Neuronal stem cell (in vitro differentiated cells): ENCODE measurements around the gene RBMS3.

Experiments used
- DNase-seq: peaks from one replicate; pipeline ENCODE4 v3.0.0-alpha.2; 2013; ENCODE audit warnings: low spot score
- H2AFZ ChIP-seq: one replicate; pipeline ENCODE4 v1.6.1; 2013; ENCODE audit warnings: mild to moderate bottlenecking, low read length, inconsistent platforms
- H2AK5ac ChIP-seq: 2 replicates; pipeline ENCODE4 v1.6.1; 2013; ENCODE audit warnings: low read depth, mild to moderate bottlenecking, inconsistent platforms, low read length, moderate library complexity, mixed read lengths
- H2BK120ac ChIP-seq: 2 replicates; pipeline ENCODE4 v1.6.1; 2013; ENCODE audit warnings: low read depth, mild to moderate bottlenecking, inconsistent platforms, low read length, moderate library complexity, mixed read lengths
- H2BK12ac ChIP-seq: one replicate; pipeline ENCODE4 v1.6.1; 2013; ENCODE audit warnings: low read length, inconsistent platforms
- H2BK15ac ChIP-seq: 2 replicates; pipeline ENCODE4 v1.6.1; 2013; ENCODE audit warnings: mild to moderate bottlenecking, low read length, inconsistent platforms, mixed read lengths
- H2BK5ac ChIP-seq: one replicate; pipeline ENCODE4 v1.6.1; 2013; ENCODE audit warnings: inconsistent platforms, mild to moderate bottlenecking, low read length, moderate library complexity
- H3K14ac ChIP-seq: one replicate; pipeline ENCODE4 v1.6.1; 2013; ENCODE audit warnings: low read length, inconsistent platforms
- H3K18ac ChIP-seq: 2 replicates; pipeline ENCODE4 v1.6.1; 2013; ENCODE audit warnings: low read length, inconsistent platforms
- H3K23ac ChIP-seq: 2 replicates; pipeline ENCODE4 v1.6.1; 2013; ENCODE audit warnings: low read depth, mild to moderate bottlenecking, mixed read lengths, low read length, inconsistent platforms; ENCODE audit not compliant: poor library complexity
- H3K27ac ChIP-seq: replicated peaks from 3 replicates; pipeline ENCODE4 v1.5.1; 2013; ENCODE audit warnings: low read length, inconsistent platforms
- H3K27me3 ChIP-seq, 3 experiments: 2 replicates each; pipeline ENCODE4 v1.6.1; 2013; ENCODE audit warnings: low read length in 3 of 3, mild to moderate bottlenecking in 2 of 3, inconsistent platforms in 1 of 3, low read depth in 1 of 3, mixed read lengths in 1 of 3, moderate library complexity in 1 of 3; ENCODE audit not compliant: control insufficient read depth in 3 of 3, insufficient read depth in 3 of 3
- H3K36me3 ChIP-seq, 2 donors: replicated peaks in 1 of 2; 2 replicates each; pipeline ENCODE4 v1.6.1; 2013; ENCODE audit warnings: low read length in 2 of 2; ENCODE audit not compliant: control insufficient read depth in 2 of 2, insufficient read depth in 2 of 2
- H3K4ac ChIP-seq: 2 replicates; pipeline ENCODE4 v1.6.1; 2013; ENCODE audit warnings: inconsistent platforms, mild to moderate bottlenecking, low read length, moderate library complexity
- H3K4me1 ChIP-seq, 2 donors: 1 replicate in 1 of 2; 2 replicates in 1 of 2; pipeline ENCODE4 v1.6.1; 2013; ENCODE audit warnings: low read length in 2 of 2, low read depth in 1 of 2; ENCODE audit not compliant: control insufficient read depth in 2 of 2, insufficient read depth in 1 of 2
- H3K4me2 ChIP-seq: one replicate; pipeline ENCODE4 v1.6.1; 2013; ENCODE audit warnings: mild to moderate bottlenecking, low read length, inconsistent platforms; ENCODE audit not compliant: insufficient read depth, poor library complexity, severe bottlenecking
- H3K4me3 ChIP-seq, 2 donors: 2 replicates each; pipeline ENCODE4 v1.5.1; 2013; ENCODE audit warnings: low read length in 2 of 2, mild to moderate bottlenecking in 2 of 2, inconsistent platforms in 1 of 2, moderate library complexity in 1 of 2
- H3K79me1 ChIP-seq: one replicate; pipeline ENCODE4 v1.6.1; 2013; ENCODE audit warnings: low read depth, mild to moderate bottlenecking, inconsistent platforms, low read length, moderate library complexity
- H3K9ac ChIP-seq: one replicate; pipeline ENCODE4 v1.6.1; 2013; ENCODE audit warnings: mild to moderate bottlenecking, low read depth, low read length, inconsistent platforms; ENCODE audit not compliant: poor library complexity
- H3K9me3 ChIP-seq, 2 donors: replicated peaks in 1 of 2; 2 replicates each; pipeline versions ENCODE3 to v1.6.1; 2013; ENCODE audit warnings: low read length in 2 of 2, mild to moderate bottlenecking in 2 of 2, inconsistent platforms in 1 of 2, low read depth in 1 of 2, mixed read lengths in 1 of 2, moderate library complexity in 1 of 2; ENCODE audit not compliant: control insufficient read depth in 2 of 2, insufficient read depth in 1 of 2
- H4K8ac ChIP-seq: one replicate; pipeline ENCODE4 v1.6.1; 2013; ENCODE audit warnings: low read depth, mild to moderate bottlenecking, inconsistent platforms, low read length, moderate library complexity
- H4K91ac ChIP-seq: one replicate; pipeline ENCODE4 v1.6.1; 2013; ENCODE audit warnings: low read length, low read depth, mild to moderate bottlenecking, inconsistent platforms; ENCODE audit not compliant: poor library complexity
- WGBS, 2 donors: extraction: QIAGEN DNeasy Blood & Tissue Kit; methylation state at CpG; one replicate each; pipeline ENCODE4 v1.1.7; 2013; ENCODE audit warnings: missing lambda C conversion rate in 2 of 2, mixed read lengths in 1 of 2; ENCODE audit not compliant: insufficient read length in 2 of 2, insufficient replicate concordance in 1 of 2; ENCODE audit errors: extremely low coverage in 2 of 2; 5-methylcytosine and 5-hydroxymethylcytosine counted together

The RBMS3 gene

DNA sequence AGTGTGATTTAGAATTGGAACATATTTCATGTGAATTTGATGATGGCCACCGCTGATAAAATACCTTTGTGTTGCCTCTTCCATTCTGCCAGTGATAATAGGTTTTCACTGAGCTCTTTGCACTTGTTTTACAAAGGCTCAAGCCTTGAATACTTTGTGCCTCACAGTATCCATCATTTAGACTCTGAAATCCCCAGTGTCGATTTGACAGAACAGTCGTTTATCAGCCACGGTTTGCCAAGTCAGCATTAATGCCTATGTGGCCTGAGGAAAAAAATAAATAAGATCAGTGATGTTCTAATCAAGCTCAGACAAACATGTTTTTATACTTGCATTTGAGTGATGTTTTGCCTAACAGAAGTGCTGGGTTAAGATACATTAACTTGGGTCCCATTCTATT lies 399.1 kb downstream of the RBMS3 start:
- Histone ChIP-seq H2BK5ac (no peak overlapping the region), H3K4me2 (no peak overlapping the region), H3K4me3 (no peak overlapping the region), H3K36me3 (no peaks in the 10 kb centered on the region), H3K79me1 (no peaks in the 10 kb centered on the region), H3K9me3 (no peaks in the 10 kb centered on the region), H3K14ac (no peak overlapping the region), H3K23ac (no peak overlapping the region), H3K4ac (no peak overlapping the region), H2BK12ac (no peak overlapping the region), H4K91ac (no peak overlapping the region), H3K27ac (no peak overlapping the region), H3K4me1 (peaks cover 2 to 5% of the 10 kb centered on the region in 2 donors), H2AFZ (peak overlapping the region; percentile 4), H2AK5ac (no peak overlapping the region), H2BK15ac (no peak overlapping the region), H3K27me3 (no peaks in the 10 kb centered on the region), H4K8ac (no peak overlapping the region), H3K9ac (no peak overlapping the region), H3K18ac (no peak overlapping the region), H2BK120ac (no peak overlapping the region)
- WGBS, 2 donors, result no CpG with 5 or more reads among the region's 4 CpGs
- DNase-seq, result no peak

DNA sequence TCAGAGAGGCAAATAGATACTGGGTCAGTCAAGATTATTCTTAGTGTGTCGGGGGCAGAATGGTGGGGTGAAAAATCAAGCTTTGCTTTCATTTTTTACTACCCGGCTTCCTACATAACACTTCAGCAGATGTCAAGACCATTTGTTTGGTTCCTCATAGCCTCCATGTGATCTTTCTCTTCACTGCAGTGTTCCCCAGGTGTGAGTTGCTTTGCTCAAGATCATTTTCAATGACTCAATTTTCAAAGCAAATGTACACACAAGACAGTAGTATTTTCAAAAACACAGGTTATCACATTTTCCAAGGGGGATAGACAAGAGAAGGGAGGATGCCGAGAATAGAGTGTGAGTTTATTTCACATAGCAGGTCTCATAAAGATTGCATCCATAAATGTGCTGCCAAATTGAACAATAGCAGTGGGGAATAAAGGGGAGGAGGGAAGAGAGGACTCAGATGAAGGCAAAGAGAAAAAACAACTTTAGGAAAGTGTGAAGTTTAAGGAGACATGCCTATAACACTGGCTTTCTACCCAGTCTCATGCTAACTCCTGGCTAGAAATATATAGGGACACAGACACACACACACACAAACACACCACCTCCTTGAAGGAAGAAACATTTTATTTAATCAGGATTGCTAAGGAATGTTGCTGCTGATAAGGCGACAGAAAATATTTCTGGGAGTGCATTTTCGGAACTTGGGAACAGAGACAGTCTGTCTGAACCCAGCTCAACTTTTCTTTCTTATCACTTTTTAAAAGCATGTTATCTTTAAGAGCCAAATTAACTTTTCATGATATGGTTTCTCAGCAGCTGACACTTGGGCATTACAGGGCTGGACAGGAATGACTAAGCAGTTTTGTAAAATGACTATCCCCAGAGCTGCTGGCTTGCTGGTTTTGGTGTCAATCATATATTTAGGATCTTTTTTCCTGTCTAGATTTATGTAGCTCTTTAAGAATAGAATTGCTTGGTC lies 402.4 kb downstream of the RBMS3 start:
- no peak overlapping the region for H3K27ac ChIP-seq

DNA sequence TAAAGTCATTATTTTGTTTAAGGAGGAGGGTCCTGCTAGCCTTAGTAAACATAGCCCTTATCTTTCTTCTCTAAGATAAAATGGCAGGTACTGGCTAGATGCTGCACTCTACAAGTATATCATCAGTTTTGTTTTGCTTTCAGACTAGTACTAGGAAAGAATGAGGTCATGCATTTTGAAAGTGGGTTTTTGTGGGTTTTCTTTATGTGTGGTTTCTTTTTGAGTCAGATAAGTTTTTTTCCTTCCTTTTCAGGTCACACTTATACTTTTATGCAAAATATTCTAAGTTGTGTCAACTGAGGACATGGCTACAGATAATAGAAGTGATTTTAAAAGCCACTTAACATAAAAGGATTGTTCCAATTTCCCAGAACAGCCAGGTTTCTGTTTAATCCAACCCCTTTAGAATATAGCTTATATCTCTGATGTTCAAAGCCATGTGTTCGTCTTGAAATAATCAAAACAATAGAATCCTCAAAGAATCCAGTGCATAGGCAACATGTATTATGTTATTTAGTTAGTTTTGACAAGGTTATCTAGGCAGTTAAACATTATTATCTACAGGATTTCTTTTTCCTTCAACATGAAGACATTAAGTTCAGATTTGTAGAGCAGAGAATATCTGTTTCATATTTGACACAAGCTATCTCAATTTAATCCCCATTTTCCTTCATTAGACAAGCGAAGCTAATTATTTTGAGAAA lies 406.2 kb downstream of the RBMS3 start:
- no peak overlapping the region for H3K4ac ChIP-seq
- H3K27me3 ChIP-seq, result no peaks in the 10 kb centered on the region
- H3K36me3 ChIP-seq, result no peaks in the 10 kb centered on the region
- no peak overlapping the region for H3K23ac ChIP-seq
- peak overlapping the region; percentile 36 for H2AFZ ChIP-seq
- peaks cover 0 to 2% of the 10 kb centered on the region in 2 donors for H3K9me3 ChIP-seq
- no peak for DNase-seq
- H2BK120ac ChIP-seq, result no peak overlapping the region
- no peak overlapping the region for H2AK5ac ChIP-seq
- no peak overlapping the region for H2BK12ac ChIP-seq
- no peak overlapping the region for H3K18ac ChIP-seq
- H3K4me1 ChIP-seq, result peaks cover 2 to 5% of the 10 kb centered on the region in 2 donors
- no peak overlapping the region for H3K4me2 ChIP-seq
- H2BK15ac ChIP-seq, result no peak overlapping the region
- H3K14ac ChIP-seq, result no peak overlapping the region
- H2BK5ac ChIP-seq, result no peak overlapping the region
- H4K91ac ChIP-seq, result no peak overlapping the region
- H3K79me1 ChIP-seq, result no peaks in the 10 kb centered on the region
- no CpG with 5 or more reads among the region's 2 CpGs for WGBS, 2 donors
- no peak overlapping the region for H3K9ac ChIP-seq
- no peak overlapping the region for H4K8ac ChIP-seq
- H3K27ac ChIP-seq, result no peak overlapping the region
- no peak overlapping the region for H3K4me3 ChIP-seq

More for the DNA sequence above, 402.4 kb downstream of the RBMS3 start:
- H2BK12ac ChIP-seq, result no peak overlapping the region
- no peak overlapping the region for H2AFZ ChIP-seq
- H3K9ac ChIP-seq, result no peak overlapping the region
- H3K18ac ChIP-seq, result no peak overlapping the region
- H2BK15ac ChIP-seq, result no peak overlapping the region
- no peak overlapping the region for H3K4me2 ChIP-seq
- H4K8ac ChIP-seq, result no peak overlapping the region
- peaks cover 0 to 2% of the 10 kb centered on the region in 2 donors for H3K9me3 ChIP-seq
- no peaks in the 10 kb centered on the region for H3K36me3 ChIP-seq
- no peak overlapping the region for H2BK5ac ChIP-seq
- DNase-seq, result no peak
- H3K14ac ChIP-seq, result no peak overlapping the region
- no peak overlapping the region for H3K23ac ChIP-seq
- H2BK120ac ChIP-seq, result no peak overlapping the region
- no peak overlapping the region for H3K4me3 ChIP-seq
- H3K4me1 ChIP-seq, result peaks cover 2 to 5% of the 10 kb centered on the region in 2 donors
- H3K27me3 ChIP-seq, result no peaks in the 10 kb centered on the region
- H3K4ac ChIP-seq, result no peak overlapping the region
- no peak overlapping the region for H2AK5ac ChIP-seq
- no CpG with 5 or more reads among the region's 5 CpGs for WGBS, 2 donors
- no peaks in the 10 kb centered on the region for H3K79me1 ChIP-seq
- H4K91ac ChIP-seq, result no peak overlapping the region
